Liver (tissue), 9 donors: Measurements from ENCODE around the gene SLC27A4. TPM values are rescaled to one million over a fixed set of nuclear protein-coding genes. Genes with fewer than 3 reads are reported as not detected.

Source experiments
- DNase-seq: peaks from one replicate; pipeline ENCODE4 v3.0.0-alpha.2; 2017; ENCODE audit warnings: low spot score
- H3K27ac ChIP-seq, 2 donors: one replicate each; pipeline ENCODE4 v1.7.0; 2013; ENCODE audit warnings: inconsistent platforms in 2 of 2, low read length in 2 of 2, control low read depth in 1 of 2, low read depth in 1 of 2, mild to moderate bottlenecking in 1 of 2
- H3K27me3 ChIP-seq, 4 donors: one replicate each; pipeline versions ENCODE4 v1.6.1 to v1.7.0; 2013; ENCODE audit warnings: low read length in 3 of 4, inconsistent platforms in 1 of 4, mild to moderate bottlenecking in 1 of 4, moderate library complexity in 1 of 4; ENCODE audit not compliant: control insufficient read depth in 4 of 4, insufficient read depth in 4 of 4
- H3K36me3 ChIP-seq, 4 donors: one replicate each; pipeline versions ENCODE4 v1.6.1 to v1.7.0; 2013; ENCODE audit warnings: low read length in 3 of 4, mild to moderate bottlenecking in 3 of 4, low read depth in 1 of 4, moderate library complexity in 1 of 4; ENCODE audit not compliant: control insufficient read depth in 4 of 4, insufficient read depth in 3 of 4
- H3K4me1 ChIP-seq, 4 donors: one replicate each; pipeline versions ENCODE4 v1.6.1 to v1.7.0; 2013; ENCODE audit warnings: low read length in 3 of 4, mild to moderate bottlenecking in 3 of 4, moderate library complexity in 1 of 4; ENCODE audit not compliant: control insufficient read depth in 4 of 4, insufficient read depth in 4 of 4
- H3K4me3 ChIP-seq, 3 donors: one replicate each; pipeline versions ENCODE4 v1.6.1 to v1.7.0; 2013; ENCODE audit warnings: low read length in 3 of 3, control low read depth in 1 of 3, low read depth in 1 of 3, mild to moderate bottlenecking in 1 of 3
- H3K9ac ChIP-seq, 2 donors: one replicate each; pipeline ENCODE4 v1.7.0; 2013; ENCODE audit warnings: low read length in 2 of 2, mild to moderate bottlenecking in 2 of 2, moderate library complexity in 2 of 2, control low read depth in 1 of 2, low read depth in 1 of 2
- H3K9me3 ChIP-seq, 4 donors: one replicate each; pipeline versions ENCODE4 v1.6.1 to v1.7.0; 2013; ENCODE audit warnings: low read length in 3 of 4; ENCODE audit not compliant: control insufficient read depth in 4 of 4
- CTCF ChIP-seq: fragments of 150-350 bp; IDR thresholded peaks from 2 replicates; pipeline ENCODE4 v1.5.1; 2017; ENCODE audit warnings: improper control_type of control experiment, low read depth, low read length; ENCODE audit not compliant: missing input control
- EGR1 ChIP-seq, 2 donors: IDR thresholded peaks; 2 replicates each; pipeline ENCODE4 v1.6.1; 2016 to 2018; ENCODE audit warnings: antibody characterized with exemption in 2 of 2, low read depth in 2 of 2
- FOXA1 ChIP-seq: IDR thresholded peaks from 2 replicates; pipeline ENCODE4 v1.6.1; 2016; ENCODE audit warnings: antibody characterized with exemption
- FOXA2 ChIP-seq: IDR thresholded peaks from 2 replicates; pipeline ENCODE4 v1.6.1; 2016; ENCODE audit warnings: antibody characterized with exemption
- HNF4A ChIP-seq, 2 donors: conservative IDR thresholded peaks; 2 replicates each; pipeline ENCODE4 v1.6.1; 2016; ENCODE audit warnings: antibody characterized with exemption in 2 of 2, mild to moderate bottlenecking in 2 of 2
- NR2F2 ChIP-seq: IDR thresholded peaks from 2 replicates; pipeline ENCODE4 v1.6.1; 2016; ENCODE audit warnings: antibody characterized with exemption
- RAD21 ChIP-seq, 2 donors: IDR thresholded peaks; 2 replicates each; pipeline ENCODE4 v1.6.1; 2016; ENCODE audit warnings: antibody characterized with exemption in 2 of 2, mild to moderate bottlenecking in 2 of 2
- REST ChIP-seq: IDR thresholded peaks from 2 replicates; pipeline ENCODE4 v1.6.1; 2016; ENCODE audit warnings: antibody characterized with exemption, mild to moderate bottlenecking
- RXRA ChIP-seq, 2 donors: IDR thresholded peaks; 2 replicates each; pipeline ENCODE4 v1.6.1; 2017 to 2018; ENCODE audit warnings: antibody characterized with exemption in 2 of 2, mild to moderate bottlenecking in 1 of 2
- TAF1 ChIP-seq: conservative IDR thresholded peaks from 2 replicates; pipeline ENCODE4 v1.6.1; 2016; ENCODE audit warnings: antibody characterized with exemption, mild to moderate bottlenecking
- YY1 ChIP-seq: IDR thresholded peaks from 2 replicates; pipeline ENCODE4 v1.6.1; 2016; ENCODE audit warnings: antibody characterized with exemption, mild to moderate bottlenecking
- ZBTB33 ChIP-seq: IDR thresholded peaks from 2 replicates; pipeline ENCODE4 v1.6.1; 2016; ENCODE audit warnings: antibody characterized with exemption
- WGBS: extraction: QIAGEN DNeasy Blood & Tissue Kit; methylation state at CpG from one replicate; pipeline ENCODE4 v1.1.7; 2013; 5-methylcytosine and 5-hydroxymethylcytosine counted together
- polyA plus RNA-seq, 2 donors: library from polyadenylated mRNA; stranded (reverse) in 1 of 2; unstranded in 1 of 2; fragments of 200-250 nt in 1 of 2; fragments of >200 nt in 1 of 2; fragmentation: Nextera tagmentation in 1 of 2; extraction: Ambion mirVana in 1 of 2; gene quantifications; one replicate each; pipeline versions ENCODE4 v1.2.1 to v1.2.3, GENCODE V29; 2013 to 2015
- total RNA-seq, 2 donors: library from RNA; depleted of rRNA; stranded (reverse); fragments of >200 nt; gene quantifications; one replicate each; pipeline ENCODE4 v1.2.3, GENCODE V29; 2014
- donor health status: healthy.
- donor health status: healthy.
- donor health status: healthy.
- donor health status: healthy.
- donor health status: healthy.

The SLC27A4 gene
- total and polyA plus RNA-seq, 4 donors, result 5.9 to 36.4 (median 14.7) TPM

GRCh38 chr9:128408963-128409431 lies 68.7 kb downstream of the SLC27A4 start:
- Histone ChIP-seq H3K4me1 (no peaks in the 10 kb centered on the region), H3K36me3 (no peaks in the 10 kb centered on the region), H3K9ac (no peak overlapping the region), H3K27me3 (peaks cover 0 to 6% (median 1%) of the 10 kb centered on the region in 4 donors), H3K4me3 (no peak overlapping the region), H3K27ac (no peak overlapping the region), H3K9me3 (no peaks in the 10 kb centered on the region)
- no peak for TF ChIP-seq FOXA2
- no peak for TF ChIP-seq YY1
- TF ChIP-seq NR2F2, result no peak
- TF ChIP-seq TAF1, result no peak
- no peak for TF ChIP-seq HNF4A (conservative IDR thresholded peaks at IDR 0.05)
- TF ChIP-seq RXRA (IDR thresholded peaks at IDR 0.05), result no peak
- no peak for TF ChIP-seq CTCF
- no peak for TF ChIP-seq FOXA1
- WGBS, result 28% methylated on average over 26 of the region's 26 CpGs
- no peak for DNase-seq

GRCh38 chr9:128409450-128409849 lies 69.1 kb downstream of the SLC27A4 start:
- no peak for TF ChIP-seq HNF4A (conservative IDR thresholded peaks at IDR 0.05)
- no peak for TF ChIP-seq EGR1 (IDR thresholded peaks at IDR 0.05; ENCODE audit: low read depth in 2 of 2)
- no peak for TF ChIP-seq REST
- TF ChIP-seq ZBTB33, result no peak
- no peak for DNase-seq
- 42% methylated on average over 8 of the region's 8 CpGs for WGBS

GRCh38 chr9:128409978-128410377 lies 69.7 kb downstream of the SLC27A4 start:
- no peak overlapping the region for H3K9ac ChIP-seq
- H3K36me3 ChIP-seq, result no peaks in the 10 kb centered on the region
- no peak overlapping the region for H3K27ac ChIP-seq
- 33% methylated on average over 6 of the region's 6 CpGs for WGBS
- H3K9me3 ChIP-seq, result no peaks in the 10 kb centered on the region
- peaks cover 0 to 6% (median 1%) of the 10 kb centered on the region in 4 donors for H3K27me3 ChIP-seq
- DNase-seq, result no peak
- H3K4me1 ChIP-seq, result no peaks in the 10 kb centered on the region
- no peak overlapping the region for H3K4me3 ChIP-seq
- no peak for TF ChIP-seq REST
- TF ChIP-seq RAD21 (IDR thresholded peaks at IDR 0.05), result no peak
- TF ChIP-seq NR2F2, result no peak
- TF ChIP-seq ZBTB33, result no peak

More at GRCh38 chr9:128409450-128409849, 69.1 kb downstream of the SLC27A4 start:
- H3K27me3 ChIP-seq, result peaks cover 0 to 6% (median 1%) of the 10 kb centered on the region in 4 donors
- H3K4me1 ChIP-seq, result no peaks in the 10 kb centered on the region
- no peak overlapping the region for H3K9ac ChIP-seq
- no peak overlapping the region for H3K27ac ChIP-seq
- no peak overlapping the region for H3K4me3 ChIP-seq
- no peaks in the 10 kb centered on the region for H3K36me3 ChIP-seq
- H3K9me3 ChIP-seq, result no peaks in the 10 kb centered on the region
